GM23338 (cell line): ENCODE results near the gene SLC25A41. TPM values are rescaled to one million over a fixed set of nuclear protein-coding genes. Genes with fewer than 3 reads are reported as not detected.

Experiments used
- ATAC-seq: fragments of 200-7000 bp; cut with Tn5 transposase; 3 replicates; pipeline ENCODE4 v1.9.1; 2020
- DNase-seq: peaks from one replicate; pipeline ENCODE4 v3.0.0-alpha.2; 2015; ENCODE audit warnings: low spot score
- H2AFZ ChIP-seq: fragments of 200-600 bp; sonication (generic); 2 replicates; pipeline ENCODE4 v1.8.0; 2016; ENCODE audit warnings: antibody characterized with exemption, mild to moderate bottlenecking, moderate library complexity
- H3F3A ChIP-seq: fragments of 200-600 bp; sonication (generic); replicated peaks from 2 replicates; pipeline ENCODE4 v1.8.0; 2017; ENCODE audit warnings: antibody characterized with exemption, mixed run types, low read depth
- H3K27ac ChIP-seq: fragments of 200-600 bp; sonication (generic); 2 replicates; pipeline ENCODE4 v1.6.1; 2016; ENCODE audit warnings: low read depth
- H3K27me3 ChIP-seq: fragments of 200-600 bp; sonication (generic); 2 replicates; pipeline ENCODE4 v1.8.0; 2016; ENCODE audit warnings: mild to moderate bottlenecking, mixed run types, moderate library complexity; ENCODE audit not compliant: insufficient read depth
- H3K36me3 ChIP-seq: fragments of 200-600 bp; sonication (generic); 2 replicates; pipeline ENCODE4 v1.8.0; 2016; ENCODE audit warnings: mild to moderate bottlenecking; ENCODE audit not compliant: insufficient read depth
- H3K4me1 ChIP-seq: fragments of 200-600 bp; sonication (generic); 2 replicates; pipeline ENCODE4 v1.8.0; 2016; ENCODE audit warnings: mild to moderate bottlenecking, moderate library complexity; ENCODE audit not compliant: insufficient read depth
- H3K4me2 ChIP-seq: fragments of 200-600 bp; sonication (generic); 2 replicates; pipeline ENCODE4 v1.7.1; 2017; ENCODE audit warnings: mixed run types
- H3K4me3 ChIP-seq: fragments of 200-600 bp; sonication (generic); 2 replicates; pipeline ENCODE4 v1.6.1; 2016; ENCODE audit warnings: mixed run types
- H3K79me2 ChIP-seq: fragments of 200-600 bp; sonication (generic); replicated peaks from 2 replicates; pipeline ENCODE4 v1.8.0; 2017; ENCODE audit warnings: mild to moderate bottlenecking; ENCODE audit not compliant: insufficient read depth
- H3K9me2 ChIP-seq: fragments of 200-600 bp; sonication (generic); 2 replicates; pipeline ENCODE4 v1.8.0; 2017; ENCODE audit not compliant: insufficient read depth
- H4K20me1 ChIP-seq: fragments of 200-600 bp; sonication (generic); replicated peaks from 2 replicates; pipeline ENCODE4 v1.8.0; 2017; ENCODE audit warnings: mild to moderate bottlenecking; ENCODE audit not compliant: insufficient read depth
- H3K27ac Mint-ChIP-seq: 2 replicates; pipeline ENCODE4 v1.8.0; 2020; ENCODE audit warnings: inconsistent platforms, mild to moderate bottlenecking, moderate library complexity, mixed read lengths
- H3K27me3 Mint-ChIP-seq: 3 replicates; pipeline ENCODE4 v1.8.0; 2022; ENCODE audit warnings: low read depth, mild to moderate bottlenecking, moderate library complexity, mixed read lengths, inconsistent platforms; ENCODE audit not compliant: insufficient read depth, poor library complexity
- H3K36me3 Mint-ChIP-seq: 3 replicates; pipeline ENCODE4 v1.8.0; 2021; ENCODE audit warnings: low read depth, mild to moderate bottlenecking, inconsistent platforms, moderate library complexity, mixed read lengths
- H3K4me1 Mint-ChIP-seq: 3 replicates; pipeline ENCODE4 v1.8.0; 2020; ENCODE audit warnings: mild to moderate bottlenecking, inconsistent platforms, mixed read lengths
- H3K4me3 Mint-ChIP-seq: 3 replicates; pipeline ENCODE4 v1.8.0; 2021; ENCODE audit warnings: moderate library complexity, mild to moderate bottlenecking, inconsistent platforms, mixed read lengths
- H3K9me3 Mint-ChIP-seq: 3 replicates; pipeline ENCODE4 v1.8.0; 2020; ENCODE audit warnings: moderate library complexity, mild to moderate bottlenecking, inconsistent platforms, mixed read lengths
- CREB1 ChIP-seq: fragments of 250-450 bp; sonication (Bioruptor Pico); IDR thresholded peaks from 2 replicates; pipeline ENCODE4 v1.5.0; 2020; ENCODE audit warnings: low read depth, mild to moderate bottlenecking, moderate library complexity
- ETS1 ChIP-seq: IDR thresholded peaks from 2 replicates; pipeline ENCODE4 v1.6.1; 2016; ENCODE audit warnings: antibody characterized with exemption
- JUNB ChIP-seq: IDR thresholded peaks from one replicate; pipeline ENCODE4 v1.6.1; 2016; ENCODE audit warnings: antibody characterized with exemption; ENCODE audit not compliant: unreplicated experiment
- NANOG ChIP-seq: IDR thresholded peaks from 2 replicates; pipeline ENCODE4 v1.6.1; 2016; ENCODE audit warnings: antibody characterized with exemption, borderline replicate concordance
- POLR2AphosphoS5 ChIP-seq: IDR thresholded peaks from 2 replicates; pipeline ENCODE4 v1.6.1; 2016; ENCODE audit warnings: antibody characterized with exemption, low read depth
- STAT1 ChIP-seq: IDR thresholded peaks from one replicate; pipeline ENCODE4 v1.6.1; 2016; ENCODE audit warnings: antibody characterized with exemption; ENCODE audit not compliant: unreplicated experiment
- ZNF331 ChIP-seq: fragments of 250-450 bp; sonication (Bioruptor Pico); IDR thresholded peaks from 2 replicates; pipeline ENCODE4 v1.5.0; 2020; ENCODE audit warnings: low read depth, mild to moderate bottlenecking, moderate library complexity
- ZNF462 ChIP-seq: fragments of 250-450 bp; sonication (Bioruptor Pico); IDR thresholded peaks from 2 replicates; pipeline ENCODE4 v1.5.0; 2020; ENCODE audit warnings: mild to moderate bottlenecking, moderate library complexity
- polyA plus RNA-seq: library from polyadenylated mRNA; unstranded; fragments of >200 nt; fragmentation: Nextera tagmentation; extraction: Ambion mirVana; gene quantifications from 2 replicates; pipeline ENCODE4 v1.2.1, GENCODE V29; 2016
- total RNA-seq: library from RNA; depleted of rRNA; stranded (reverse); fragments of >200 nt; shearing (Covaris generic); gene quantifications from 2 replicates; pipeline ENCODE4 v1.2.3, GENCODE V29; 2014

SLC25A41 gene
- total and polyA plus RNA-seq, 2 experiments from 2014 or later: 0.24 to 0.35 TPM

- TF ChIP-seq ZNF462 (CRISPR knock-in tag) (no peak), NANOG (no peak), ETS1 (no peak), CREB1 (no peak), POLR2AphosphoS5 (no peak), ZNF331 (no peak), STAT1 (no peak)
Measured at GRCh38 chr19:6478815-6479214, 45.3 kb upstream of the SLC25A41 start (continued).

- Mint-ChIP-seq H3K36me3 (no peaks in the 10 kb centered on the region), H3K27me3 (peaks cover 8% of the 10 kb centered on the region), H3K4me3 (peak overlapping the region; percentile 85), H3K4me1 (peaks cover 11% of the 10 kb centered on the region; the same call in 2 of the 3 replicates), H3K9me3 (no peaks in the 10 kb centered on the region; the same call in 2 of the 3 replicates), H3K27ac (no peak overlapping the region)
- Histone ChIP-seq H3K36me3 (no peaks in the 10 kb centered on the region), H3K9me2 (no peaks in the 10 kb centered on the region), H4K20me1 (no peaks in the 10 kb centered on the region), H3K4me2 (peak overlapping the region; percentile 93), H3F3A (no peaks in the 10 kb centered on the region), H2AFZ (peak overlapping the region; percentile 82), H3K4me1 (peaks cover 7% of the 10 kb centered on the region), H3K4me3 (peak overlapping the region; percentile 56), H3K27ac (no peak overlapping the region), H3K27me3 (peaks cover 14% of the 10 kb centered on the region), H3K79me2 (no peaks in the 10 kb centered on the region)
- TF ChIP-seq JUNB: no peak
- TF ChIP-seq POLR2AphosphoS5: 0 out of 2 replicates have a peak, but pooled peaks have one; percentile 35
- TF ChIP-seq NANOG: no peak
- TF ChIP-seq CREB1: no peak
- no peak for DNase-seq
- ATAC-seq: peak; percentile 4
Measured at GRCh38 chr19:6476896-6477431, 43.4 kb upstream of the SLC25A41 start.
